SK-N-SH treated with all-trans-retinoic acid at 6 μM for 48 hours (cell line): ENCODE measurements around the gene A3GALT2.

Experiments used
- ATAC-seq: fragments of 200-7000 bp; cut with Tn5 transposase; 3 replicates; pipeline ENCODE4 v1.9.1; 2020; ENCODE audit warnings: mild to moderate bottlenecking, moderate library complexity
- BACH2 ChIP-seq: fragments of 250-450 bp; sonication (Bioruptor Pico); IDR thresholded peaks from 2 replicates; pipeline ENCODE4 v1.9.0; 2021; ENCODE audit warnings: mild to moderate bottlenecking, borderline replicate concordance
- CSDC2 ChIP-seq: fragments of 250-450 bp; sonication (Bioruptor Pico); IDR thresholded peaks from 2 replicates; pipeline ENCODE4 v1.5.0; 2020; ENCODE audit warnings: mild to moderate bottlenecking, moderate library complexity
- ESRRG ChIP-seq: fragments of 250-450 bp; sonication (Bioruptor Pico); IDR thresholded peaks from 2 replicates; pipeline ENCODE4 v1.6.1; 2021; ENCODE audit warnings: mild to moderate bottlenecking
- OSR1 ChIP-seq: fragments of 250-450 bp; sonication (Bioruptor Pico); IDR thresholded peaks from 2 replicates; pipeline ENCODE4 v1.8.0; 2022; ENCODE audit warnings: moderate library complexity, mild to moderate bottlenecking, inconsistent platforms
- PPARA ChIP-seq: fragments of 250-450 bp; sonication (Bioruptor Pico); IDR thresholded peaks from 2 replicates; pipeline ENCODE4 v1.5.0; 2020; ENCODE audit warnings: mild to moderate bottlenecking, borderline replicate concordance
- RARB ChIP-seq: fragments of 250-450 bp; sonication (Bioruptor Pico); IDR thresholded peaks from 2 replicates; pipeline ENCODE4 v1.8.0; 2021; ENCODE audit warnings: mild to moderate bottlenecking, moderate library complexity
- TCF4 ChIP-seq: fragments of 250-450 bp; sonication (Bioruptor Pico); IDR thresholded peaks from 2 replicates; pipeline ENCODE4 v1.8.0; 2021; ENCODE audit warnings: mild to moderate bottlenecking, moderate library complexity, borderline replicate concordance
- TOX ChIP-seq: fragments of 250-450 bp; sonication (Bioruptor Pico); IDR thresholded peaks from 2 replicates; pipeline ENCODE4 v1.8.0; 2021; ENCODE audit warnings: mild to moderate bottlenecking, moderate library complexity, borderline replicate concordance
- ZC3H10 ChIP-seq: fragments of 250-450 bp; sonication (Bioruptor Pico); IDR thresholded peaks from 2 replicates; pipeline ENCODE4 v1.5.1; 2021; ENCODE audit warnings: mild to moderate bottlenecking, moderate library complexity
- ZFP3 ChIP-seq: fragments of 250-450 bp; sonication (Bioruptor Pico); IDR thresholded peaks from 2 replicates; pipeline ENCODE4 v1.5.0; 2020; ENCODE audit warnings: mild to moderate bottlenecking, moderate library complexity
- ZFP30 ChIP-seq: fragments of 450-650 bp; formaldehyde crosslinking; IDR thresholded peaks from 2 replicates; pipeline ENCODE4 v1.5.0; 2022; ENCODE audit warnings: mild to moderate bottlenecking, moderate library complexity
- ZNF565 ChIP-seq: fragments of 450-650 bp; formaldehyde crosslinking; conservative IDR thresholded peaks from 2 replicates; pipeline ENCODE4 v1.5.0; 2020; ENCODE audit warnings: low read depth, mild to moderate bottlenecking, moderate library complexity
- ZNF70 ChIP-seq: fragments of 450-650 bp; formaldehyde crosslinking; IDR thresholded peaks from 2 replicates; pipeline ENCODE4 v1.5.0; 2020; ENCODE audit warnings: mild to moderate bottlenecking, moderate library complexity
- ZNF8 ChIP-seq: fragments of 450-650 bp; formaldehyde crosslinking; IDR thresholded peaks from 2 replicates; pipeline ENCODE4 v1.5.0; 2020; ENCODE audit warnings: mild to moderate bottlenecking, moderate library complexity
- TF ChIP-seq, protein P1 (sequence below): fragments of 250-450 bp; sonication (Bioruptor Pico); IDR thresholded peaks from 2 replicates; pipeline ENCODE4 v1.8.0; 2021; ENCODE audit warnings: low read depth, mild to moderate bottlenecking, moderate library complexity, borderline replicate concordance
- TF ChIP-seq, protein P2 (sequence below): fragments of 250-450 bp; sonication (Bioruptor Pico); IDR thresholded peaks from 2 replicates; pipeline ENCODE4 v1.5.0; 2020; ENCODE audit warnings: mild to moderate bottlenecking, moderate library complexity
- TF ChIP-seq, protein P3 (sequence below): fragments of 250-450 bp; sonication (Bioruptor Pico); IDR thresholded peaks from 2 replicates; pipeline ENCODE4 v1.5.1; 2021; ENCODE audit warnings: mild to moderate bottlenecking, moderate library complexity
- TF ChIP-seq, protein P4 (sequence below): fragments of 250-450 bp; sonication (Bioruptor Pico); IDR thresholded peaks from 2 replicates; pipeline ENCODE4 v1.8.0; 2020; ENCODE audit warnings: mild to moderate bottlenecking, moderate library complexity, borderline replicate concordance

The A3GALT2 gene

DNA sequence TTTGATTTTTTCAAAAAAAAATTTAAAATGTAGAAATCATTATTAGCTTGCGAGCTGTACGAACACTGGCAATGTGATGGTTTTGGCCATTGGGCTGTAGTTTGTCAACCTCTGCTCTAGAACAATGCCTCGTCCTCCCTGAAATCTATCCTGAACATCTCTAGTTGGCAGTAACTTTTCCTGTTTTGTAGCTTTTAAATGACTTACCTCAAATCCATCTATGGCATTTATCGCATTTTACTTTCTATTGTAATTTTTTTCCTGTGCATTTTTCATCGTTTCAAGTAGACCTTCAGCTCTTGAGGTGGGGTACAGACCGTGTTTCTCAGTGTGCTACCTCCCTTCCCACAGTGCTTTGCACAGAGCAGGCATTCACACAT is 30.4 kb upstream of the A3GALT2 start (continued):
- TF ChIP-seq, protein P1, sequence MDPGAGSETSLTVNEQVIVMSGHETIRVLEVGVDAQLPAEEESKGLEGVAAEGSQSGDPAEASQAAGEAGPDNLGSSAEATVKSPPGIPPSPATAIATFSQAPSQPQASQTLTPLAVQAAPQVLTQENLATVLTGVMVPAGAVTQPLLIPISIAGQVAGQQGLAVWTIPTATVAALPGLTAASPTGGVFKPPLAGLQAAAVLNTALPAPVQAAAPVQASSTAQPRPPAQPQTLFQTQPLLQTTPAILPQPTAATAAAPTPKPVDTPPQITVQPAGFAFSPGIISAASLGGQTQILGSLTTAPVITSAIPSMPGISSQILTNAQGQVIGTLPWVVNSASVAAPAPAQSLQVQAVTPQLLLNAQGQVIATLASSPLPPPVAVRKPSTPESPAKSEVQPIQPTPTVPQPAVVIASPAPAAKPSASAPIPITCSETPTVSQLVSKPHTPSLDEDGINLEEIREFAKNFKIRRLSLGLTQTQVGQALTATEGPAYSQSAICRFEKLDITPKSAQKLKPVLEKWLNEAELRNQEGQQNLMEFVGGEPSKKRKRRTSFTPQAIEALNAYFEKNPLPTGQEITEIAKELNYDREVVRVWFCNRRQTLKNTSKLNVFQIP (CRISPR knock-in tag) = no peak
- no peak for TF ChIP-seq ZFP3 (CRISPR knock-in tag)
- no peak for TF ChIP-seq ZC3H10 (CRISPR knock-in tag)
- no peak for TF ChIP-seq RARB (CRISPR knock-in tag)
- TF ChIP-seq ZNF565 = no peak

DNA sequence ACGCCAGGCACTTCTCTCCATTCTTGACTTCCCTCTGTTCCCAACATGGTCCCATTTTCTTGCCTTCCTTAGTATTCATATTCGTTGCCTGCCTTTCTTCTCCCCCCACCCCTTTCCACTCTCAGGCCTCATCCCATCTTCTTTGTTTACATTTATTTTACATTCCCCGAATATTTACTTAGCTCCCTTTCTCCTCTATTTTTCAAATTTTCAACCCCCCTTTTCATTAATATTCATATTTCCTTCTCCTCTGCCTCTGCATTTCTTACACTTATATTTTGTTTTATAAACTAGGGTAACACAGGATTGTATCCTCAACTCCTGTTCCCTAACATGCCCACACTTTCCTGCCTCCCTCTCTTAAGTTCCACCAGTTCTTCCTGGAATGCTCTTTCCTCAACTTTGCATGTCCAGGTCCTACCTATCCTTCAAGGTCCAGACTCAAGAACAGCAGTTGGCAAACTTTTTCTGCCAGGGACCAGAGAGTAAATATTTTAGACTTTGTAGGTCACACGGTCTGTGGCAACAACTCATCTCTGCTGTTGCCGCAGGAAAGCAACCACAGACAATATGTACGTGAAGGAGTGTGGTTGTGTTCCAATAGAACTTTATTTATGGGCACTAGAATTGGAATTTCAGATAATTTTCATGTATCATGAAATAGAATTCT is 29.8 kb upstream of the A3GALT2 start:
- no peak for ATAC-seq
- TF ChIP-seq, protein P1 (CRISPR knock-in tag) = no peak
- TF ChIP-seq, protein P2, sequence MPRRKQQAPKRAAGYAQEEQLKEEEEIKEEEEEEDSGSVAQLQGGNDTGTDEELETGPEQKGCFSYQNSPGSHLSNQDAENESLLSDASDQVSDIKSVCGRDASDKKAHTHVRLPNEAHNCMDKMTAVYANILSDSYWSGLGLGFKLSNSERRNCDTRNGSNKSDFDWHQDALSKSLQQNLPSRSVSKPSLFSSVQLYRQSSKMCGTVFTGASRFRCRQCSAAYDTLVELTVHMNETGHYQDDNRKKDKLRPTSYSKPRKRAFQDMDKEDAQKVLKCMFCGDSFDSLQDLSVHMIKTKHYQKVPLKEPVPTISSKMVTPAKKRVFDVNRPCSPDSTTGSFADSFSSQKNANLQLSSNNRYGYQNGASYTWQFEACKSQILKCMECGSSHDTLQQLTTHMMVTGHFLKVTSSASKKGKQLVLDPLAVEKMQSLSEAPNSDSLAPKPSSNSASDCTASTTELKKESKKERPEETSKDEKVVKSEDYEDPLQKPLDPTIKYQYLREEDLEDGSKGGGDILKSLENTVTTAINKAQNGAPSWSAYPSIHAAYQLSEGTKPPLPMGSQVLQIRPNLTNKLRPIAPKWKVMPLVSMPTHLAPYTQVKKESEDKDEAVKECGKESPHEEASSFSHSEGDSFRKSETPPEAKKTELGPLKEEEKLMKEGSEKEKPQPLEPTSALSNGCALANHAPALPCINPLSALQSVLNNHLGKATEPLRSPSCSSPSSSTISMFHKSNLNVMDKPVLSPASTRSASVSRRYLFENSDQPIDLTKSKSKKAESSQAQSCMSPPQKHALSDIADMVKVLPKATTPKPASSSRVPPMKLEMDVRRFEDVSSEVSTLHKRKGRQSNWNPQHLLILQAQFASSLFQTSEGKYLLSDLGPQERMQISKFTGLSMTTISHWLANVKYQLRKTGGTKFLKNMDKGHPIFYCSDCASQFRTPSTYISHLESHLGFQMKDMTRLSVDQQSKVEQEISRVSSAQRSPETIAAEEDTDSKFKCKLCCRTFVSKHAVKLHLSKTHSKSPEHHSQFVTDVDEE = no peak
- TF ChIP-seq PPARA (CRISPR knock-in tag) (no peak), ZFP3 (CRISPR knock-in tag) (no peak), ESRRG (no peak), ZNF70 (CRISPR knock-in tag) (no peak), OSR1 (CRISPR knock-in tag) (no peak), TCF4 (CRISPR knock-in tag) (no peak), ZNF8 (CRISPR knock-in tag) (no peak), TOX (no peak)

DNA sequence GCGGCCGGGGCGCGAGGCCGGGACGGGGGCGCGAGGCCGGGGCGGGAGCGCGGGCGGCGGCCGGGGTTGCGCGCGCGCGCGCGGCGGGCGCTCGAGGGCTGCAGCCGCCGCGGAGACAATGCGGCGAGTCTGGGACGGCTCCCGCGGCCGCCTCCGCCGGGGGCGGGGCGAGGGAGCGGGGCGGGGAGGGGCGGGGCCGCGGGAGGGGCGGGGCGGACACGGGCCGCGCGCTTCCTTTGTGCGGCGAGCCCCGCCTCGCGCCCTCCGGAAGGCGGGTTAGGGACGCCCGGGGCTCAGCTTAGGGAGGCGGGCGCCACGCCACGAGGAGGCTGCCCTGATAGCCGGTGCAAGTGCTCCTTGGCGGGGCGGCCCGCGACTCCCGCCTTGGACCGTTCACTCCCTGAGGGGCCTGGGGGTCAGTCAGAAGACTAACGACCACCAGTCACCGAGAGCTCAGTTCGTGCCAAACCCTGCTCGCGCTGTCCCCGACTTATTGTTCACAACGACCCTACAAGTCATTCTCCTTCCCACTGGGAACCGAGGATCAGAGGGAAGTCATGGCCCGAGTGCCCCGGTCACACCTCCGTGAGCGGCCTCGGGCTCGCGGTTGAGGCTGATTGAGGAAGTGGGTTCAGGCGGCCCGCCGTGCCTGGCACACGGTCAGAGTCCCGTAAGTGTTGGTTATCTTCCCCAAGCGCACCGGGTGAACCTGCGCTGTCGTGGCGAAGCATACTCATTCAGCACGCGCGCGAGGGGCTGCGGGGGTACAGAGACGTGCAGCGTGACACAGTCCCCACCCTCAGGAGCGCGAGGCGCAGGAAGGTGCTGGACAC is 29.1 kb upstream of the A3GALT2 start:
- TF ChIP-seq ZFP30 (CRISPR knock-in tag) (0 out of 2 replicates have a peak, but pooled peaks have one; percentile 13), ZFP3 (CRISPR knock-in tag) (0 out of 2 replicates have a peak, but pooled peaks have one; percentile 31), TOX (no peak), CSDC2 (peak; percentile 30; the same call in 1 of the 2 replicates)
- TF ChIP-seq, protein P3, sequence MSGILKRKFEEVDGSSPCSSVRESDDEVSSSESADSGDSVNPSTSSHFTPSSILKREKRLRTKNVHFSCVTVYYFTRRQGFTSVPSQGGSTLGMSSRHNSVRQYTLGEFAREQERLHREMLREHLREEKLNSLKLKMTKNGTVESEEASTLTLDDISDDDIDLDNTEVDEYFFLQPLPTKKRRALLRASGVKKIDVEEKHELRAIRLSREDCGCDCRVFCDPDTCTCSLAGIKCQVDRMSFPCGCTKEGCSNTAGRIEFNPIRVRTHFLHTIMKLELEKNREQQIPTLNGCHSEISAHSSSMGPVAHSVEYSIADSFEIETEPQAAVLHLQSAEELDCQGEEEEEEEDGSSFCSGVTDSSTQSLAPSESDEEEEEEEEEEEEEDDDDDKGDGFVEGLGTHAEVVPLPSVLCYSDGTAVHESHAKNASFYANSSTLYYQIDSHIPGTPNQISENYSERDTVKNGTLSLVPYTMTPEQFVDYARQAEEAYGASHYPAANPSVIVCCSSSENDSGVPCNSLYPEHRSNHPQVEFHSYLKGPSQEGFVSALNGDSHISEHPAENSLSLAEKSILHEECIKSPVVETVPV = no peak
- TF ChIP-seq, all 23 proteins: peak for 3
- peak; percentile 80 for ATAC-seq

DNA sequence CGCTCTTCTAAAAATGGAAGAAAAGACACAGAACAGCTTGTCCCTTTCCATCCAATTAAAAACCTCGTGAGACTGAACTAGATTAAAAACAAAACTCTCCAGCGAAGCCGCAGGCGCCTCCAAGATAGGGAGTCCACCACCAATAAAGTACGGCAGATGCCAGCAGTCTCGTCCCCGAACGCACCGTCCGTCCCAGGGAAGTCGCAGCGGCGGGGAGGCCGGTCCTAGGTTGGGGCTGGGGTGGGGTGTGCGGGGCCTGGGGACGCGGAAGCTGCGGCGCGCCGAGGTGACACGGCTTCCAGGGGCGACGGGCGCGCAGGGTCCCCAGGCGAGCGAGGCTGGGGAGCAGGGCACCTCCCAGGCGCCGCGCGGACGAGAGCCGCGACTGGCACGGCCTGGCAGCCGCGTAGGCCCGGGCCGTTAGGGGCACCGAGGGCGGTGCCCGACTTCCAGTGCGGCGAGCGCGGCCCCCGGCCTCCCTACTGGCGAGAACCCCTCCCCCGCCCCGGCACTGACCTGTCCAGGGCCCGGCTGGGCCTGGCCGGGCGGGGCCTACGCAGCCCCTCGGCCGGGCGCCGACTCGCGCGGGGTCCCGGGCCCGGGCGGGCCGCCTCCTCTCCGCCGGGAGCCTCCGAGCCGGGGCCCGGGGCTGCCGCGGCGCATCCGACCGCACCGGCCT is 28.3 kb upstream of the A3GALT2 start:
- ATAC-seq = peak; percentile 6
- TF ChIP-seq OSR1 (CRISPR knock-in tag) (no peak), CSDC2 (no peak), ESRRG (no peak), TCF4 (CRISPR knock-in tag) (no peak), ZC3H10 (CRISPR knock-in tag) (no peak), ZFP30 (CRISPR knock-in tag) (no peak), BACH2 (CRISPR knock-in tag) (no peak), RARB (CRISPR knock-in tag) (no peak)
- TF ChIP-seq, protein P4, sequence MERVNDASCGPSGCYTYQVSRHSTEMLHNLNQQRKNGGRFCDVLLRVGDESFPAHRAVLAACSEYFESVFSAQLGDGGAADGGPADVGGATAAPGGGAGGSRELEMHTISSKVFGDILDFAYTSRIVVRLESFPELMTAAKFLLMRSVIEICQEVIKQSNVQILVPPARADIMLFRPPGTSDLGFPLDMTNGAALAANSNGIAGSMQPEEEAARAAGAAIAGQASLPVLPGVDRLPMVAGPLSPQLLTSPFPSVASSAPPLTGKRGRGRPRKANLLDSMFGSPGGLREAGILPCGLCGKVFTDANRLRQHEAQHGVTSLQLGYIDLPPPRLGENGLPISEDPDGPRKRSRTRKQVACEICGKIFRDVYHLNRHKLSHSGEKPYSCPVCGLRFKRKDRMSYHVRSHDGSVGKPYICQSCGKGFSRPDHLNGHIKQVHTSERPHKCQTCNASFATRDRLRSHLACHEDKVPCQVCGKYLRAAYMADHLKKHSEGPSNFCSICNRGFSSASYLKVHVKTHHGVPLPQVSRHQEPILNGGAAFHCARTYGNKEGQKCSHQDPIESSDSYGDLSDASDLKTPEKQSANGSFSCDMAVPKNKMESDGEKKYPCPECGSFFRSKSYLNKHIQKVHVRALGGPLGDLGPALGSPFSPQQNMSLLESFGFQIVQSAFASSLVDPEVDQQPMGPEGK (CRISPR knock-in tag) = no peak
- TF ChIP-seq, protein P2 = no peak
